ENCODE data around the gene CASP9. TPM values are rescaled to one million over a fixed set of nuclear protein-coding genes. Genes with fewer than 3 reads are reported as not detected.
A peak's percentile ranks its signal among the peaks of the same experiment; 100 is the strongest.

CASP9 gene
- total and polyA plus RNA-seq, 2 experiments from 2014 or later, result 7.7 to 25.0 TPM

GRCh38 chr1:15506831-15507230, 17.2 kb downstream of the CASP9 start:
- H3K4me1 ChIP-seq (ENCODE audit: insufficient read depth), result peaks cover 34% of the 10 kb centered on the region
- no peak overlapping the region for H3K4me2 ChIP-seq
- no peaks in the 10 kb centered on the region for H3K9me2 ChIP-seq (ENCODE audit: insufficient read depth)
- peaks cover 20% of the 10 kb centered on the region; the same call in 1 of the 2 replicates for H3F3A ChIP-seq (replicated peaks; ENCODE audit: low read depth)
- no peak overlapping the region for H3K4me3 ChIP-seq
- ATAC-seq (no peak), DNase-seq (ENCODE audit: low spot score) (no peak)
- peaks cover 16% of the 10 kb centered on the region; the same call in 2 of the 3 replicates for H3K36me3 Mint-ChIP-seq (ENCODE audit: low read depth)
- H3K79me2 ChIP-seq (replicated peaks; ENCODE audit: insufficient read depth), result no peaks in the 10 kb centered on the region; the same call in 1 of the 2 replicates
- peak overlapping the region; percentile 36; the same call in 1 of the 2 replicates for H3K27ac Mint-ChIP-seq
- H3K9me3 Mint-ChIP-seq, result no peaks in the 10 kb centered on the region
- H3K27ac ChIP-seq (ENCODE audit: low read depth), result no peak overlapping the region
- no peaks in the 10 kb centered on the region; the same call in 1 of the 2 replicates for H3K36me3 ChIP-seq (ENCODE audit: insufficient read depth)
- no peaks in the 10 kb centered on the region for H4K20me1 ChIP-seq (replicated peaks; ENCODE audit: insufficient read depth)
- no peak overlapping the region for H2AFZ ChIP-seq
- TF ChIP-seq CREB1 (CRISPR knock-in tag; IDR thresholded peaks at IDR 0.05; ENCODE audit: low read depth) (no peak), REST (IDR thresholded peaks at IDR 0.05; ENCODE audit: unreplicated experiment) (no peak), STAT1 (IDR thresholded peaks at IDR 0.05; ENCODE audit: unreplicated experiment) (no peak), JUNB (IDR thresholded peaks at IDR 0.05; ENCODE audit: unreplicated experiment) (no peak), ZNF114 (CRISPR knock-in tag; IDR thresholded peaks at IDR 0.05) (no peak), ETS1 (IDR thresholded peaks at IDR 0.05) (no peak), CTCF (conservative IDR thresholded peaks at IDR 0.05; ENCODE audit: low read depth in 2 of 2) (no peak), EZH2 (IDR thresholded peaks at IDR 0.05; ENCODE audit: low read depth, unreplicated experiment) (no peak), EZH2phosphoT487 (IDR thresholded peaks at IDR 0.05; ENCODE audit: unreplicated experiment) (no peak), NANOG (IDR thresholded peaks at IDR 0.05; ENCODE audit: borderline replicate concordance) (no peak), ZNF331 (CRISPR knock-in tag; IDR thresholded peaks at IDR 0.05; ENCODE audit: low read depth) (no peak), ZNF462 (CRISPR knock-in tag; IDR thresholded peaks at IDR 0.05) (no peak), POLR2AphosphoS5 (IDR thresholded peaks at IDR 0.05; ENCODE audit: low read depth) (no peak)
- peaks cover 38% of the 10 kb centered on the region for H3K4me1 Mint-ChIP-seq
- H3K4me3 Mint-ChIP-seq, result no peak overlapping the region; the same call in 2 of the 3 replicates
- H3K27me3 Mint-ChIP-seq (ENCODE audit: insufficient read depth, low read depth, poor library complexity), result peaks cover 8% of the 10 kb centered on the region
- H3K27me3 ChIP-seq (ENCODE audit: insufficient read depth), result no peaks in the 10 kb centered on the region
